ENCODE data around the gene TMEM120B.

Gene TMEM120B

DNA sequence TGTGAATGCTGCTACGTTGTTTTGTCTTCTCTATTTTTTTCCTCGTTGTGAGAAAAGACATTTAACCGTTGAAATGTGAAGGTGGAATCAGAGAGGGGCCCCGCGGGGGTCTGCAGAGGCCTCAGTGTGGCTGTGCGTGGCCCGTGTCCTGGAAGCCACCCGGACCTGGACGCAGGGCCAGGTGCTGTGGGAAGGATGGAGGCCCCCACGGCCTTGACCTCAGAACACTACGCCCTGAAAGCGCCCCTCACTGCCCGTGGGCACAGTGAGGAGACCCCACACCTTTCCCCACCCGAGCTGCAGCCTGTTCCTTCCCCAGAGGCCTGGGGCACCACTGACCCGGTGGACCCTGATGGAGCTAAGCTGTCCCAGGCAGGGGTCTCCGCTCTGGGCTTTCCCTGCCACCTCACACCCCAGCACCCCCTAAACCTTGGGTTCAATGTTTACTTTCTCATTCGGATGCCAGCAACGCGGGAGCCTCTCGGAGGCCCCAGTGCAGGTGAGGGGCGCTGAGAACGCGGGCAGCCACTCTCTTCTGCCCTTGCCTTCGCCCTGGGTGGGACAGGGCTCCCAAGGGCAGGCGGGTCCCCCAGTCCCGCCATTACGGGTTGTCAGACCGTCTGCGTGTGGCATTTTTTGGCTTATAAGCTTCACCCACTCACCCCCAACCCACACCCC lies 118.2 kb downstream of the TMEM120B start:
- DNase-seq (ENCODE audit: low spot score), result no peak
- Mint-ChIP-seq H3K4me1 (ENCODE audit: low read depth) (no peaks in the 10 kb centered on the region), H3K27me3 (ENCODE audit: low read depth) (no peaks in the 10 kb centered on the region), H3K4me3 (no peak overlapping the region), H3K27ac (no peak overlapping the region), H3K36me3 (ENCODE audit: low read depth) (peaks cover 47% of the 10 kb centered on the region), H3K9me3 (no peaks in the 10 kb centered on the region)
